Common myeloid progenitor, CD34-positive (primary cell): ENCODE measurements around the gene CRNKL1. TPM values are rescaled to one million over a fixed set of nuclear protein-coding genes. Genes with fewer than 3 reads are reported as not detected.

Source experiments
- CTCF ChIA-PET: fragments of 350-600 bp; sonication (Branson Sonifier 250); formaldehyde crosslinking; loops from one replicate; lab custom pipeline; 2021; ENCODE audit warnings: antibody characterized with exemption; lab: Charles Lee
- POLR2A ChIA-PET: fragments of 350-600 bp; sonication (Branson Sonifier 250); formaldehyde crosslinking; loops from one replicate; lab custom pipeline; 2021; ENCODE audit warnings: antibody characterized with exemption; lab: Charles Lee
- DNase-seq, 3 donors: peaks; one replicate each; pipeline versions ENCODE4 v3.0.0 to v3.0.0-alpha.2; 2013
- H3K27ac ChIP-seq, 2 experiments: 1 replicate in 1 of 2; 2 replicates in 1 of 2; pipeline ENCODE4 v1.7.0; 2013; ENCODE audit warnings: inconsistent platforms in 2 of 2, low read length in 2 of 2, mild to moderate bottlenecking in 2 of 2, low read depth in 1 of 2, moderate library complexity in 1 of 2; ENCODE audit not compliant: severe bottlenecking in 2 of 2, insufficient read depth in 1 of 2, poor library complexity in 1 of 2
- H3K27me3 ChIP-seq, 5 experiments: replicated peaks in 2 of 5; 1 replicate in 3 of 5; 2 replicates in 2 of 5; pipeline versions ENCODE4 v1.6.1 to v1.7.0; 2013; ENCODE audit warnings: low read length in 4 of 5, mild to moderate bottlenecking in 2 of 5, moderate library complexity in 2 of 5, inconsistent platforms in 1 of 5; ENCODE audit not compliant: insufficient read depth in 5 of 5, control insufficient read depth in 4 of 5
- H3K36me3 ChIP-seq, 4 experiments: 1 replicate in 2 of 4; 2 replicates in 2 of 4; pipeline versions ENCODE4 v1.6.1 to v1.7.0; 2013; ENCODE audit warnings: low read length in 3 of 4, control low read depth in 1 of 4, mild to moderate bottlenecking in 1 of 4; ENCODE audit not compliant: control insufficient read depth in 4 of 4, insufficient read depth in 4 of 4
- H3K4me1 ChIP-seq, 4 experiments: 1 replicate in 3 of 4; 2 replicates in 1 of 4; pipeline versions ENCODE4 v1.6.1 to v1.7.1; 2013; ENCODE audit warnings: low read length in 3 of 4, mild to moderate bottlenecking in 3 of 4, control low read depth in 1 of 4, inconsistent platforms in 1 of 4, moderate library complexity in 1 of 4; ENCODE audit not compliant: control insufficient read depth in 4 of 4, insufficient read depth in 4 of 4; ENCODE audit errors: control extremely low read depth in 1 of 4
- H3K4me3 ChIP-seq, 7 experiments: 1 replicate in 4 of 7; 2 replicates in 3 of 7; pipeline versions ENCODE4 v1.5.1 to v1.7.0; 2013; ENCODE audit warnings: mild to moderate bottlenecking in 7 of 7, low read length in 6 of 7, moderate library complexity in 6 of 7, inconsistent platforms in 2 of 7, low read depth in 2 of 7, control low read depth in 1 of 7; ENCODE audit not compliant: insufficient read depth in 4 of 7, control insufficient read depth in 1 of 7; ENCODE audit errors: extremely low read depth in 1 of 7
- H3K9me3 ChIP-seq, 5 experiments: 1 replicate in 4 of 5; 2 replicates in 1 of 5; pipeline versions ENCODE4 v1.6.1 to v1.7.1; 2013; ENCODE audit warnings: low read length in 4 of 5, mild to moderate bottlenecking in 2 of 5, inconsistent platforms in 1 of 5, low read depth in 1 of 5, moderate library complexity in 1 of 5; ENCODE audit not compliant: control insufficient read depth in 4 of 5, insufficient read depth in 2 of 5; ENCODE audit errors: control extremely low read depth in 1 of 5
- WGBS: methylation state at CpG from one replicate; pipeline ENCODE4 v1.1.5; 2013; ENCODE audit not compliant: insufficient coverage; 5-methylcytosine and 5-hydroxymethylcytosine counted together
- polyA plus RNA-seq: library from polyadenylated mRNA; unstranded; fragments of 120-200 nt; gene quantifications from one replicate; pipeline ENCODE4 v1.2.1, GENCODE V29; 2013

CRNKL1 gene
- polyA plus RNA-seq: 22.8 TPM

GRCh38 chr20:20052074-20052970 lies at the start of gene CRNKL1, which contains the start of gene CFAP61:
Gene CRNKL1 (minus strand): TSS chr20:20052466. CDS start chr20:20052342, 124 bp downstream.
Gene CFAP61 (plus strand): TSS chr20:20052532. CDS start chr20:20056654, 4,122 bp downstream.
- DNase-seq: peak; percentile 98 to 99 (median 99)
- Histone ChIP-seq H3K9me3 (no peaks in the 10 kb centered on the region), H3K27ac (peak within 1 kb of the TSS; percentile 82 to 93), H3K27me3 (no peaks in the 10 kb centered on the region), H3K4me1 (peaks cover 10 to 31% (median 24%) of the 10 kb centered on the region in 4 experiments), H3K36me3 (peaks cover 9 to 31% (median 22%) of the 10 kb centered on the region in 4 experiments), H3K4me3 (peak within 1 kb of the TSS; percentile 82 to 100 (median 92))
- under 1% methylated on average over 59 of the region's 67 CpGs for WGBS
- ChIA-PET POLR2A (interaction anchor here (0.6 to 1.1 kb wide), 4 partner anchors 9 to 1464 kb away, joined by 3 to 4 read pairs (median 4); partner anchors contain the start of gene NAA20), CTCF (interaction anchor here (1.1 to 1.7 kb wide), 7 partner anchors 10 to 56 kb away, joined by 3 to 12 read pairs (median 5); partner anchors contain the start of gene NAA20)

DNA sequence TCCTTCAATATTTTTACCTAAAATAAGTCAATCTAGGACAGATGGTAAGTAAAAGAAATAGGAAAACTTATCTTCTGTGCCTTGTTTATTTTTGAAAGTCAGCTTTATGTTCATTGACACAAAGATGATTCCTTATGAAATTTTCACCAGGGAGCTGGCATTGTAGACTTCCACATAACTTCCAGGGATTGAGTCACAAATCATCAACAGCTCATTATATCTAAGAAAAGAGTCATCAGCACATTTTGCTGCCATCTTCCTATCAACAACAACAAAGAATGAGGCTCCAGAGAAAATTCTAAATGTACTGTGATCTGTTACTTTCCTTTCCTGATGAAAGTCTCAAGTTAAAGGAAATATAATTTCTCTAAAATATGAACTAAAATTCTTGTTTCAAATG lies 48.6 kb upstream of the CRNKL1 start:
- ChIA-PET POLR2A (no interaction called here), CTCF (no interaction called here)
- Histone ChIP-seq H3K4me3 (no peak overlapping the region), H3K4me1 (no peaks in the 10 kb centered on the region), H3K27ac (no peak overlapping the region), H3K36me3 (no peaks in the 10 kb centered on the region), H3K9me3 (no peaks in the 10 kb centered on the region), H3K27me3 (peaks cover 0 to 3% (median 0%) of the 10 kb centered on the region in 5 experiments)
- DNase-seq: no peak

- no peaks in the 10 kb centered on the region for H3K9me3 ChIP-seq
- no peak for DNase-seq
- WGBS: 100% methylated on average over 11 of the region's 11 CpGs
- no peak overlapping the region for H3K27ac ChIP-seq
- POLR2A ChIA-PET: no interaction called here
- CTCF ChIA-PET: no interaction called here
- H3K27me3 ChIP-seq: peaks cover 0 to 3% (median 0%) of the 10 kb centered on the region in 5 experiments
- H3K36me3 ChIP-seq: no peaks in the 10 kb centered on the region
- no peak overlapping the region for H3K4me3 ChIP-seq
- no peaks in the 10 kb centered on the region for H3K4me1 ChIP-seq
Measured at GRCh38 chr20:20096421-20096820, 44.2 kb upstream of the CRNKL1 start.

DNA sequence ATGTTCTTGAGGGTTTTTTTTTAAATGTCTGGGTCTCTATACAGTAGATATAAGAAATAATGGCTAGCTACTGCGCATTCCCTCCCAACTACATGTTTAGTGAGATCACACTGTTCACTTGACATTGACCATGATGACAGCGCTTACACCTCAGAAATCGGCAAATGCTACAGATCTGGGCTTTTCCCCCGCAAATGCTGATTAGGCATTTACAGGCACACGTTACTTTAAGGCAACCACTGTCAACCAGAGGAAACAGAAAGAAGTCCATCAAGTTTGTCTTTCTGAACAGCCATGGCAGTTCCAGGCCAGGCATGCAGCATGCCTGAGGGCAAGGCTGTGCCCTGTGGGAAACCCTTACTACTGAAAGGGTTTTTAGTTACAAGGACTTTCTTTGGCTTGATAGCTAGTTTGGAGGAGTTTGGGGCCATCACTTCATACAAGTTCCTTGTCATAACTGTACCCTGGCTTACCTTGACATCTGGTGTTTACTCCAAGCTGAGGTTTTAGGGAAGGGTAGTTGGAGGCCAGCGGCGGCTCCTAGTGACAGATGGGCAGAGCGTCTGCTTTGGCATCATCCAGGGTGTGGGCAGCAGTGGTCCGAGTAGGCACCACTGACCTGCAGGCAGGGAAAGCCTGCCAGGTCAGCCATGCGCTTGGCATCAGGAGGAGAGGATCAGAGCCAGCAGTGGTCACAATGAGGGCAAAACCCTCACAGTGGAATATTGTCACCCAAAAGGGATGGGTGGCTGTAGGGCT lies 43.0 kb upstream of the CRNKL1 start:
- H3K4me3 ChIP-seq: no peak overlapping the region
- no peaks in the 10 kb centered on the region for H3K36me3 ChIP-seq
- 96% methylated on average over 9 of the region's 10 CpGs for WGBS
- peaks cover 0 to 3% (median 0%) of the 10 kb centered on the region in 5 experiments for H3K27me3 ChIP-seq
- no peaks in the 10 kb centered on the region for H3K4me1 ChIP-seq
- ChIA-PET POLR2A (no interaction called here), CTCF (no interaction called here)
- no peak for DNase-seq
- H3K9me3 ChIP-seq: no peaks in the 10 kb centered on the region
- no peak overlapping the region for H3K27ac ChIP-seq

DNA sequence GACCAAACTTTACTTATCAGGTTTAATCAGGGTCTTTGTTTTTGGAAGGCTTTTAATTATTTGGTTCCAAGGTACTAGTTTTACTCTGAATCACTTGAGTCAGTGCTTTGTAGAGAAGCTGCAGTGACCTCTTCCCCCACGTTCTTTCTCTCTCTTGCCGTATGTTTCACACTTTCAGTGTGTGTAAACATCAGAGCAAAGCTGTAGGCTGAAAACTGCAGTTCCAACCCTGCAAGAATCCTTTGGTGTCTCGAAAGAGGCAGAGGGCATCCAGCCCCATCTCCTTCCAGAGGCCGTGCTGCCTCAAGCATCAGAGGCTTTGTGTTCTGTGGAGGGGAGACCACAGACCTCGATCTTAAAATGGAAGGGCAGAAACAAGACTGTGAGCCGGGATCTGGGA lies 42.1 kb upstream of the CRNKL1 start:
- DNase-seq: no peak
- Histone ChIP-seq H3K4me3 (no peak overlapping the region), H3K9me3 (no peaks in the 10 kb centered on the region), H3K4me1 (no peaks in the 10 kb centered on the region), H3K27ac (no peak overlapping the region), H3K27me3 (peaks cover 0 to 2% (median 0%) of the 10 kb centered on the region in 5 experiments), H3K36me3 (no peaks in the 10 kb centered on the region)
- CTCF ChIA-PET: no interaction called here
- WGBS: 98% methylated on average over 6 of the region's 6 CpGs
- POLR2A ChIA-PET: no interaction called here

GRCh38 chr20:20092827-20093226 lies 40.6 kb upstream of the CRNKL1 start:
- ChIA-PET POLR2A (no interaction called here), CTCF (no interaction called here)
- no peaks in the 10 kb centered on the region for H3K9me3 ChIP-seq
- H3K4me3 ChIP-seq: no peak overlapping the region
- DNase-seq: no peak
- peaks cover 0 to 5% (median 0%) of the 10 kb centered on the region in 5 experiments for H3K27me3 ChIP-seq
- WGBS: 95% methylated on average over 3 of the region's 4 CpGs
- no peak overlapping the region for H3K27ac ChIP-seq
- H3K4me1 ChIP-seq: no peaks in the 10 kb centered on the region
- H3K36me3 ChIP-seq: no peaks in the 10 kb centered on the region
